Iris pigment epithelial cell (primary cell): ENCODE measurements around the gene OSBPL9.
"Not testable (repeated sequence)": the region's sequence is repeated elsewhere in the genome, so short reads cannot be mapped to it uniquely, and the experiment has no call there.

Experiments
- DNase-seq: peaks from one replicate; pipeline ENCODE4 v3.0.0-alpha.2; 2011; ENCODE audit warnings: low read depth

The OSBPL9 gene

DNA sequence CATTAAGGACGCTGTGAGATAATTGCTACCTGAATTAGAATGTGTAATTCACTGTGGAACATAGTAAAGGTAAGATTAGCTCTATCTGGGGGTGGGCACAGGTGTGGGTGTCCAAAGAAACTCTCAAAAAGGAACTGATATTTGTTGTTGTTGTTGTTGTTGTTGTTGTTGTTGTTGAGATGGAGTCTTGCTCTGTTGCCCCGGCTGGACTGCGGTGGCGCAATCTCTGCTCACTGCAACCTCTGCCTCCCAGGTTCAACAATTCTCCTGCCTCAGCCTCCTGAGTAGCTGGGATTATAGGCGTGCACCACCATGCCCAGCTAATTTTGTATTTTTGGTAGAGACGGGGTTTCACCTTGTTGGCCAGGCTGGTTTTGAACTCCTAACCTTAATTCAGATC is 6.8 kb upstream of the OSBPL9 start:
- not testable (repeated sequence) for DNase-seq

DNA sequence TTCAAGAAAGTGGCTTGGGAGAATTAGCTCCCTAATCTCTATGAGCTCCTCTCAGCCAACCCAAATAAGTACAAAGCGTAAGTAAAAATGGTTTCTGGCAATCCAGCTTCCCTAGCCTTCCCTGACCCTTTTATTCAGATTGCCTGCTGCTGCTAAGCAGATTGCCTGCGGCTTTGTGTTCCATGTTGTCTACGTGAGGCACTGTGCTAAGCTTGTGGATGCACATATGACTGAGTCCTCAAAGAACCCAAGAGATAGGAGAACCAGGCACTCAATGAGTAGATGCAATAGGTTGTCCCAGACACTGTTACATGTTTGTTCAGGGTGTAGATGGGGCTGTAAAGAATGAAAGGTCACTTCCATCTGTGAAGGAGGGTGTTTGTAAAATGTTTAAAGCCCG is 6.3 kb upstream of the OSBPL9 start:
- no peak for DNase-seq

- peak; percentile 23 for DNase-seq
These were observed 4.4 kb upstream of the OSBPL9 start for GRCh38 chr1:51612447-51612961.

GRCh38 chr1:51615780-51616291 is 1.1 kb upstream of the OSBPL9 start:
- no peak for DNase-seq

- DNase-seq, result no peak
These were observed 402 bp upstream of the OSBPL9 start for GRCh38 chr1:51616490-51616889.

- DNase-seq, result no peak
These were observed 1.8 kb downstream of the OSBPL9 start for GRCh38 chr1:51618715-51619114.

DNA sequence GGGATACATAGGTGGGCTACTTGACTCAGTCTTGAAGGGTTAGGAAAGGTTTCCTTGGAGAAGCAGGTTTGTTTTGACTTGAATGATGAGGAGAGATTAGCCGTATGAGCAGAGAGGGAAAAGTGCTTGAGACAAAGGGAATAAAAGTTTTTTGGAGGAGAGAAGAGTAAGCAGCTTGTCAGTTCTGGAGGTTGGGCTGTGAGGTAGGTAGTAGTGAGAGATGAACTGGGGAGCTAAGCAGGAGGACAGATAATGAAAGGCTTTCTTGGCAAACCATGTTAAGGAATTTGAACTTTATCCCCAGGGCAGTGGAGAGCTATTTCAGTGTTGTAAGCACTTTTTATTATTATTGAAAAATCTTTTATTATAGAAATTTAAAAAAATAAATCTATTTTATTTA is 3.6 kb downstream of the OSBPL9 start:
- no peak for DNase-seq

DNA sequence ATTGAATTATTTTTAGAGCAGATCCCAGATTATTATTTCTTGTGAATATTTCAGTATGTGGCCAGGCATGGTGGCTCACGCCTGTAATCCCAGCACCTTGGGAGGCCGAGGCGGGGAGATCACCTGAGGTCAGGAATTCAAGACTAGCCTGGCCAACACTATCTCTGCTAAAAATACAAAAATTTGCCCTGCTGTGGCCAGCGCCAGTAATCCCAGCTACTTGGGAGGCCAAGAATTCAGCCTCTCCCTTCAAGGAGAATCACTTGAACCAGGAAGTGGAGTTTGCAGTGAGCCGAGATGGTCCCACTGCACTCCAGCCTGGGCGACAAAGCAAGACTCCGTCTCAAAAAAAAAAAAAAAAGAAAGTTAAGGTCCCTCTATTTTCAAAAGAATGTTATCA is 4.3 kb downstream of the OSBPL9 start:
- no peak for DNase-seq

- no peak for DNase-seq
These were observed 5.1 kb downstream of the OSBPL9 start for GRCh38 chr1:51621841-51622454.

DNA sequence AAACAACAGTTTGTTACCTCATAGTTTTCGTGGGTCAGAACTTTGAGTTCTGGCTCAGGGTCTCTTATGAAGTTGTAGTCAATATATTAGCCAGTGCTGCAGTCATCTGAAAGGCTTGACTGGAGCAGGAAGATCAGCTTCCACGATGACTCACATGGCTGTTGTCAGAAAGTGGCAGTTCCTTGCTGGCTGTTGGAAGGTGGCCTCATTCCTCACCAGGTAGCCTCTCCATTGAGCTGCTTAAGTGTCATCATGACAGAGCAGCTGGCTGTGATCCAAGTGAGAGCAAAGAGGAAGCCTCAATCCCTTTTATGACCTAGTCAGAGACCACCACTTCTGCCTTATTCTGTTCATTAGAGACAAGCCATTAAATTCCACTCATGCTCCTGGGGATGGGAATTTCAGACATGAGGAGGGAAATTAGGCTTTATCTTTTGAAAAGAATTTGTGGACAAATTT is 5.6 kb downstream of the OSBPL9 start:
- DNase-seq, result peak; percentile 84

DNA sequence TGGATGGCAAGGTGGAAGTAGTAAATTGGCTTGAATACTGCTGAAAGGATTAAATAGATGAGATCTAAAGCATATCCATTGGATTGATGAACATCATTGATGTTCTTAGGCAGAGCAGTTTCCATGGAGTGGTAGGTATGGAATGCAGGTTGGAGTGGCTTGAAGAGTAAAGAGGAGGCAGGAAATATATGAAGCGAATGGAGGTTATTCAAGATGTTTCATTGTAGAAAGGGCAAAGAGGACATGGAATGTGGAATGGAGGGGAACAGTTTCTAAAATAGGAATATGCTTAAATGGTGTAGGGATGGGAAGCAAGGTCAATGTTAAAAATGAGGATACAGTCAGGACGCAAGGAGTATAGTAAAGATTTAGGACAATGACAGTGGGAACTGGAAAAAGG is 6.1 kb downstream of the OSBPL9 start:
- DNase-seq, result no peak

DNA sequence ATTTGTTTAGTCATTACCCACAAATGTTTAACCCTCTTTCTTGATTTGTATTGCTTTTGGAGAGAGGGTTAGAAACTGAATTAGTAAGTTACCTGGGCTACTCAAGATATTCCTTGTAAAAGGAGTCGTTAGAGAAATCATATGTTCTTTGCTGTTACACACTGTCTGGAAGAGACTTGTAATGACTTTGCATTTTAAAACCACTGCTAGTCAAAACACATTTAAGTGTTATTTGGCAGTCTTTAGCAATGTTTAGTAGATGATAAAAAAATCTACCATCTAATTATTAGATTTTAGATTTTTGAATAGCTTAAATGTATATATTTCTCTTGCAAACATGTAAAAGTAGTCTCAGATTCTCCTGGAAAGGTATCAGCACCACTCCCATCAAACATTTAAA is 6.6 kb downstream of the OSBPL9 start:
- no peak for DNase-seq

GRCh38 chr1:51624855-51625254 is 8.0 kb downstream of the OSBPL9 start:
- peak; percentile 34 for DNase-seq

DNA sequence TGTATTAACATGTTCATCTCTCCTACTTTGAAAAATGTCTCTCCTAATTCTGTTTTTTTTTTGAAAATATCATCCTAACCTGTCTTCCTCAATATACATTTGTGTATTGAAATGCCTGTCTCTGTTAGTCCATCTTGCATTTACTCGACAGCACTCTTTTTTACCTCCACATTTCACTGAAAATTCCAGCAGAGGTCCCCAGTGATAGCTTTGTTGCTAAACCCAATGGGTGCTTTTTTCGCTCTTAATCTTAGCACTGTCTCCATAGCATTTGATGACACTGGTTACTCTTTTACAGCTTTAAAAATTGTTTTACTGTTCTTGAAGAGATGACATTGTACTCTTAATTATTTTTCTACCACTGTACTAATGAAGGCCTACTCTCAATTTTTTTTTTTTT is 10.8 kb downstream of the OSBPL9 start:
- peak; percentile 70 for DNase-seq

DNA sequence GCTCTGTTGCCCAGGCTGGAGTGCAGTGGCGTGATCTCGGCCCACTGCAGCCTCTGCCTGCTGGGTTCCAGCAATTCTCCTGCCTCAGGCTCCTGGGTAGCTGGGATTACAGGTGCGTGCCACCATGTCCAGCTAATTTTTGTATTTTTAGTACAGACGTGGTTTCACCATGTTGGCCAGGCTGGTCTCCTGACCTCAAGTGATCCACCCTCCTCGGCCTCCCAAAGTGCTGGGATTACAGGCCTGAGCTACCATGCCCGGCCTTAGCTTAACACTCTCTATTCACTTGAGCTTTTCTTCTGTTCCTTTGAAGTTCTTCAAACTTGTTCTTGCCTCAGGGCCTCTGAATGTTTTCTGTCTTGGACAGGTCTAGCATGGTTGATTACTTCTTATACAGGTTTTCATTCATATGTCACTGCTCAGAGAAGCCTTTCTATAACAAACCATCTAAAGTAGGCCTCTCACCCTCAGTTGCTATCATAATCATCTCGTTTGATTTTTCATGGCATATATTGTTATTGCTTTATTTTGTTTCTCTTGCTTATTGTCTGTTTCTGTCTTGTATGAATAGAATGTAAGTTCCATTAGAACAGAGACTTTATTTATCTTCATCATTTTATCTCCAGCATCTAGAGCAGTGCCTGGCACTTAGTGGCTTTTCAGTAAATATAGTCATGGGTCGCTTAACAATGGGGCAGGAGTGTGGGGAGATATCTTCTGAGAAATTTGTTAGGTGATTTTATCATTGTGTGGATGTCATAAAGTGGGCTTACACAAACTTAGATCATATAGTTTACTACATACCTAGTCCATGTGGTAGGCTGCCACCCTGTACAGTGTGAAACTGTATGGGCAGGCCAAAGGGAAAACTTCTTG is 12.1 kb downstream of the OSBPL9 start:
- no peak for DNase-seq

DNA sequence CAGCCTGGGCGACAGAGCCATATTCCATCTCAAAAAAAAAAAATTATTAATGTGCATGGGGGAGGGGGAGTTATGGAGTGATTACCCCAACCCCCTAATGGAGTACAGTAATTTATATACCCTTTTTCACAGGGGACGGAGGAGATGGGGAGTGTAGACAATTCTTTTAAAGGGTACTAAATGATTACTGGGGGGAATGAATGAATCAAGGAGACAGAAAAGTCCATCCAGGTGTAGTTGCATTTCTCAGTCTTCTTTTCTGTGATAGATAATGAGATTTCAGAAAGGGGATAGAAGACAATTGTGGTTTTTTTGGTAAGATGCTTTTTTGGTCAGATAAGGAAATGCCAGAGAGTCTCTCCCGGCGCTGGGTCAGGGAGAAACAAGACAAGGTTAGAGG is 13.0 kb downstream of the OSBPL9 start:
- DNase-seq, result no peak

DNA sequence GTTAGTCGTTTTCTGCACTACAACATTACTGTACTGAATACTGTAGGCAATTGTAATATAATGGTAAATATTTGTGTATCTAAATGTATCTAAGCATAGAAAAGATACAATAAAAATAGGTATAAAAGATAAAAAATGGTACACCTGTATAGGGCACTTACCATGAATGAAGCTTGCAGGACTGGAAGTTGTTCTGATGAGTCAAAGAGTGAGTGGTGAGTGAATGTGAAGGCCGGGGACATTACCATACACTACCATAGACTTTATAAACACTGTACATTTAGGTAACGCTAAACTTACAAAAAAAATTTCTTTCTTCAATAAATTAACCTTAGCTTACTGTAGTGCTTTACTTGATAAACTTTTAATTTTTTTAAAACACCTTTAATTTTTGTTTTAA is 13.5 kb downstream of the OSBPL9 start:
- DNase-seq, result no peak

DNA sequence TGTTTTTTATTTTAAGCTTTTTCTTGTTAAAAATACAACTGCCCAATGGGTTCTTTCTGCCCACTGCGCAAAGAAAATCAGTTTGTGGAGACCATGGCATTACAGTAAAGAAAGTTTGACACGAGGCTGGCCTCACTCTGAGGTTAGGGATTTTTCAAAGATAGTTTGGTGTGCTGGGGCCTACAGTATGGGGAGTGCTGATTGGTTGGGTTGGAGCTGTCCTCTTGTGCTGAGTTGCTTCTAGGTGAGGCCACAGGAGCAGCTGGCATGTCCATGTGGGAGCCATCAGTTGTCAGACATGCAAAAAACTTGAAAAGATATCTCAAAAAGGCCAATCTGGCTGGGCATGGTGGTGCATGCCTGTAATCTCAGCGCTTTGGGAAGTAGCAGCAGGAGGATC is 14.0 kb downstream of the OSBPL9 start:
- no peak for DNase-seq

DNA sequence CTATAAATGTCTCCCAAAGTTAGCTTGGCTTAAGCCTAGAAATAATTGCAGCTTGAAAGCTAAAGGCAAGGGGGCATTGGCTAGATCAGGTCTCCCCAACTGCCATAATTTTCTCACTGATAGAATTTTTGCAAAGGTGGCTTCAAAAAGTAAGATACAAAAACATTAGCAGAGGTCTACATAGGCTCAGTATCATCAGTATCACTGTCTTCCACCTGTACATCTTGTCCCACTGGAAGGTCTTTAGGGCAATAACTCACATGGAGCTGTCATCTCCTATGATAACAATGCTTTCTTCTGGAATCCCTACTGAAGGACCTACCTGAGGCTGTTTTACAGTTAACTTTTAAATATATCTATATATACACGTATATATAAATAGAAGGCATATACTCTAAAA is 14.9 kb downstream of the OSBPL9 start:
- DNase-seq, result no peak

- DNase-seq, result no peak
These were observed 17.7 kb downstream of the OSBPL9 start for GRCh38 chr1:51634618-51635017.

GRCh38 chr1:51635615-51636014 is 18.7 kb downstream of the OSBPL9 start:
- DNase-seq, result no peak

GRCh38 chr1:51636191-51636590 is 19.3 kb downstream of the OSBPL9 start:
- no peak for DNase-seq
